Large intestine (tissue), 3 donors: Measurements from ENCODE around the gene CREB1. TPM values are rescaled to one million over a fixed set of nuclear protein-coding genes. Genes with fewer than 3 reads are reported as not detected.

Source experiments
- DNase-seq, 2 donors: peaks; one replicate each; pipeline versions ENCODE4 v3.0.0 to v3.0.0-alpha.2; 2013
- H3K27ac ChIP-seq: one replicate; pipeline ENCODE4 v1.5.1; 2013; ENCODE audit warnings: low read length
- H3K27me3 ChIP-seq: 2 replicates; pipeline ENCODE4 v1.6.1; 2013; ENCODE audit warnings: low read length; ENCODE audit not compliant: control insufficient read depth, insufficient read depth
- H3K36me3 ChIP-seq: 2 replicates; pipeline ENCODE4 v1.6.1; 2013; ENCODE audit warnings: low read length; ENCODE audit not compliant: control insufficient read depth, insufficient read depth
- H3K4me1 ChIP-seq: one replicate; pipeline ENCODE4 v1.6.1; 2013; ENCODE audit warnings: low read length; ENCODE audit not compliant: control insufficient read depth, insufficient read depth
- H3K4me3 ChIP-seq: one replicate; pipeline ENCODE4 v1.5.1; 2013; ENCODE audit warnings: low read length
- H3K9me3 ChIP-seq: one replicate; pipeline ENCODE4 v1.6.1; 2013; ENCODE audit warnings: mild to moderate bottlenecking, low read depth, low read length, moderate library complexity; ENCODE audit not compliant: control insufficient read depth
- WGBS: methylation state at CpG from one replicate; pipeline ENCODE4 v1.1.5; 2013; ENCODE audit warnings: low lambda C conversion rate; ENCODE audit not compliant: insufficient coverage; 5-methylcytosine and 5-hydroxymethylcytosine counted together
- polyA plus RNA-seq: library from polyadenylated mRNA; unstranded; fragments of 120-200 nt; gene quantifications from one replicate; pipeline ENCODE4 v1.2.1, GENCODE V29; 2013

The CREB1 gene
- polyA plus RNA-seq, 1 donor: 37.5 TPM

- Histone ChIP-seq H3K4me3 (no peak overlapping the region), H3K9me3 (no peaks in the 10 kb centered on the region), H3K27me3 (no peaks in the 10 kb centered on the region), H3K27ac (no peak overlapping the region), H3K4me1 (no peaks in the 10 kb centered on the region), H3K36me3 (no peaks in the 10 kb centered on the region)
- no peak for DNase-seq
- WGBS: no CpG with 5 or more reads among the region's 2 CpGs
These were observed 15.3 kb upstream of the CREB1 start for GRCh38 chr2:207514451-207514850.

DNA sequence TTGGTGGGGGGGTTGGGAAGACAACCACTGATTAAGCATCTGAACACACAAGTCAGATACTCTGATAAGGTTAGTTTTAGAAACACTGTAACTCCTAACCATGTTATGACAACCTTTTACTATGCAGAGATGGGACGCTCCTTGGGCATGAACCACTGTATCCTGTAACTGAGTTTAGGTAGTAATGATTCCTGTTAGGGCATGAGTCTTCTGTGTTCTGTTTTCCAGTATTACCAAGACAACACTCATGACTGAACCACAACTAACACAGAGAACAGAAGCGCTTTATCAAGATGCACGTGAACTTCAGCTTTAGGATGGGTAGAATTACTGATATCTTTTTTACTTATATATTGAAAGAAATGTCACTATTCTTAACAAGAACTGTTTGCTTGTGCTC, 14.1 kb upstream of the CREB1 start:
- Histone ChIP-seq H3K27me3 (no peaks in the 10 kb centered on the region), H3K27ac (no peak overlapping the region), H3K36me3 (no peaks in the 10 kb centered on the region), H3K4me3 (no peak overlapping the region), H3K4me1 (no peaks in the 10 kb centered on the region), H3K9me3 (no peaks in the 10 kb centered on the region)
- WGBS: no CpG with 5 or more reads among the region's 3 CpGs
- DNase-seq: no peak

DNA sequence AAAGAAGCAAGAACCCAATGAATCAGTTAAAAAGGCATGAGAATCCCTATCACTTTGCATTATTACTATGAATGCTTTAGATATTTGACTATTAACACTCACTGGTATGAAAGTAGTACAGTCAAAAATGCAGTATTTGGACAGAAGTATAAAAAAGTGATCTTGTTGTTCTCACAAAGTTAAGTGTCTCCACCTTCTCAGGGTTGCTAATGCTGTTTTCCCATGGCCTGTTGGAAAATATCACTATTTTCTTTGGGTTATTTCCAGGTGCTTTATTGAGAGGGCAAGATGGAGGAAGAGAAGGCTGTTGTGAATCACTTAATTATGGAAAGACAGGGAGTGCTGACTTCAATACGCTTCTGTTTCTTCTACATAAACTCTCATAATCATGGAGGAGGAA, 13.6 kb upstream of the CREB1 start:
- H3K4me3 ChIP-seq: no peak overlapping the region
- no peaks in the 10 kb centered on the region for H3K36me3 ChIP-seq
- no peaks in the 10 kb centered on the region for H3K27me3 ChIP-seq
- no peak for DNase-seq
- no peak overlapping the region for H3K27ac ChIP-seq
- H3K4me1 ChIP-seq: no peaks in the 10 kb centered on the region
- H3K9me3 ChIP-seq: no peaks in the 10 kb centered on the region
- whole genome bisulfite sequencing: no CpG with 5 or more reads among the region's 1 CpG

- H3K27me3 ChIP-seq: no peaks in the 10 kb centered on the region
- no peaks in the 10 kb centered on the region for H3K9me3 ChIP-seq
- H3K36me3 ChIP-seq: no peaks in the 10 kb centered on the region
- H3K4me1 ChIP-seq: peaks cover 1% of the 10 kb centered on the region
- H3K27ac ChIP-seq: no peak overlapping the region
- H3K4me3 ChIP-seq: no peak overlapping the region
- 14% methylated on average over 1 of the region's 1 CpG for WGBS
- peak in 1 of 2 donors; percentile 54 for DNase-seq
These were observed 6.8 kb upstream of the CREB1 start for GRCh38 chr2:207523005-207523404.

- no peak overlapping the region for H3K4me3 ChIP-seq
- DNase-seq: no peak
- H3K9me3 ChIP-seq: peaks cover 3% of the 10 kb centered on the region
- no peaks in the 10 kb centered on the region for H3K36me3 ChIP-seq
- H3K27ac ChIP-seq: no peak overlapping the region
- 71% methylated on average over 1 of the region's 1 CpG for WGBS
- peaks cover 3% of the 10 kb centered on the region for H3K4me1 ChIP-seq
- H3K27me3 ChIP-seq: no peaks in the 10 kb centered on the region
These were observed 4.5 kb upstream of the CREB1 start for GRCh38 chr2:207525296-207525695.

GRCh38 chr2:207528980-207529329, 807 bp upstream of the CREB1 start:
- H3K4me3 ChIP-seq: peak overlapping the region; percentile 86
- no peaks in the 10 kb centered on the region for H3K27me3 ChIP-seq
- H3K27ac ChIP-seq: peak overlapping the region; percentile 86
- peaks cover 6% of the 10 kb centered on the region for H3K4me1 ChIP-seq
- WGBS: no CpG with 5 or more reads among the region's 17 CpGs
- peaks cover 3% of the 10 kb centered on the region for H3K9me3 ChIP-seq
- H3K36me3 ChIP-seq: no peaks in the 10 kb centered on the region
- no peak for DNase-seq

DNA sequence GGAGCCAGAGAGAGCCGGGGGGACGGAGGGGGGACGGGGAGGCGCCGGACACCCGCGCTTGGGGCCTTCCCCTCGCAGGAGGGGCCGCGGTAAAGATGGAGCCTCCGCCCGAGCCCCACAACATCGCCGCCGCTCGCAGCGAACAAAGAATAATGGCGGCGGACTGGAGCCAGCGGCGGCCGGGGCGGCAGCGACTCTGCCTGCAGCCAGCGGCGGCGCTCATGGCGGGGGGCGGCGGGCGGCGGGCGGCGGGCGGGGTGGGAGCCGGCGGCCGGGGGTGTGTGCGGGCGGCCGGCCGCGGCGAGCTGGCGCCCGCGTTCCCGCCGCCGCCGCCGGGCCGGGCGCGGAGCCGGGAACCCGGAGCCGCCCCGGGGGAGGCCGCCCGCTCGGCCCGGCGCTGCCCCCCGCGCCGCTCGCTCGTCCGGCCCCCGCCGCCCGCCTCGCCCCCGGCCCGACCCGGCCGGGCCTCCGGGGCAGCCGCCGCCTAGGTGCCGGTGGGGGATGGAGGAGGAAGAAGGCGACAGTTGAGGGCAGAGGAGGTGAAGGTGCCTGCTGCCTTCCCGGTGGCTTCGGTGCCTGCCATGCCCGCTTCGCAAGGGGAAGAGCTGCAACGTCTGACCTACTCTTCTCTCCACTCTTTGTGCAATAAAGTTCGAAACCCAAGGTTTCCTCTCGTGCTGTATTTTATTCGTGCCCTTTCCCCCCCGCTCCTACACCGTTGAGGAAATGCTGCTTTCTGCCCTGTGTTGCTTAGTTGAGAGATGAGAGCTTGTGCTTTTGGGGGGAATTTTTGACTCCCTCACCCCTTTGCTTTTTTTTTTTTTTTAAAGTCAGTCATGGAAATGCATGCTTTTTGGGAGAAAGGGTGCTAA, 634 bp downstream of the CREB1 start:
- Histone ChIP-seq H3K9me3 (peaks cover 3% of the 10 kb centered on the region), H3K4me1 (peaks cover 6% of the 10 kb centered on the region), H3K4me3 (peak overlapping the region; percentile 86), H3K36me3 (no peaks in the 10 kb centered on the region), H3K27me3 (no peaks in the 10 kb centered on the region), H3K27ac (peak overlapping the region; percentile 99)
- peak; percentile 29 to 80 for DNase-seq
- no CpG with 5 or more reads among the region's 93 CpGs for WGBS

GRCh38 chr2:207531032-207531952, 1.5 kb downstream of the CREB1 start:
- H3K36me3 ChIP-seq: peaks cover 4% of the 10 kb centered on the region
- H3K9me3 ChIP-seq: peaks cover 3% of the 10 kb centered on the region
- WGBS: 3% methylated on average over 6 of the region's 20 CpGs
- peak overlapping the region; percentile 60 for H3K4me3 ChIP-seq
- H3K27me3 ChIP-seq: no peaks in the 10 kb centered on the region
- peak overlapping the region; percentile 84 for H3K27ac ChIP-seq
- peaks cover 6% of the 10 kb centered on the region for H3K4me1 ChIP-seq
- peak in 1 of 2 donors; percentile 27 for DNase-seq

GRCh38 chr2:207532676-207533075, 2.9 kb downstream of the CREB1 start:
- DNase-seq: no peak
- Histone ChIP-seq H3K36me3 (peaks cover 4% of the 10 kb centered on the region), H3K9me3 (peaks cover 3% of the 10 kb centered on the region), H3K4me3 (no peak overlapping the region), H3K4me1 (peaks cover 6% of the 10 kb centered on the region), H3K27me3 (no peaks in the 10 kb centered on the region), H3K27ac (no peak overlapping the region)
- 67% methylated on average over 2 of the region's 9 CpGs for WGBS

- Histone ChIP-seq H3K4me1 (peaks cover 3% of the 10 kb centered on the region), H3K27ac (no peak overlapping the region), H3K36me3 (peaks cover 4% of the 10 kb centered on the region), H3K9me3 (peaks cover 3% of the 10 kb centered on the region), H3K4me3 (no peak overlapping the region), H3K27me3 (no peaks in the 10 kb centered on the region)
- WGBS: 100% methylated on average over 1 of the region's 2 CpGs
- DNase-seq: no peak
These were observed 3.8 kb downstream of the CREB1 start for GRCh38 chr2:207533461-207534008.
